GM10248 (cell line): Measurements from ENCODE around the gene RPF1.

Experiments
- CTCF ChIA-PET: fragments of 300-600 bp; sonication (Branson Sonifier 250); formaldehyde crosslinking; extraction: SDS; loops from one replicate; lab custom pipeline; 2021; ENCODE audit warnings: antibody characterized with exemption; lab: Yijun Ruan, JAX
- POLR2A ChIA-PET: fragments of 350-650 bp; sonication (Branson Sonifier 250); formaldehyde crosslinking; extraction: SDS; loops from one replicate; lab custom pipeline; 2020; ENCODE audit warnings: antibody characterized with exemption; lab: Yijun Ruan, JAX
- DNase-seq: peaks from one replicate; pipeline ENCODE4 v3.0.0; 2012; ENCODE audit errors: extremely low spot score
- TF ChIP-seq, protein P1 (sequence below): IDR thresholded peaks from 2 replicates; pipeline ENCODE4 v1.5.1; 2012; ENCODE audit warnings: mild to moderate bottlenecking, low read depth; ENCODE audit errors: extremely low read depth, missing control alignments, control extremely low read depth

Gene RPF1

DNA sequence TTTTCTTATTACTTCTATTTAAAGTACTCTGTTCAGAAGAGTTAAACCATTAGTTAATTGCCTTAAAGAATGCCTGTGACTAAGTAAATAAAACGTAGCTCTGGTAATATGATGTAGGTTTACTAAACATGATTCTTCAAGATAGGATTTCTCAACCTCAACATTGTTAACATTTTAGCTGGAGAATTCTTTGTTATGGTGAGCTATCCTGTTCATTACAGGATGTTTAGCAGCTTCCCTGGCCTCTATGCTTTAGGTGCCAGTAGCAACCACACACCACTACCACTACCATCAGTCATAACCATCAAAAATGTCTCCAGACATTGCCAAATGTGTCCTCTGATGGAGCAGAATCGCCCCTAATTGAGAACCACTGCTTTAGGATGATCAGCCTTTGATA is 10.7 kb downstream of the RPF1 start:
- POLR2A ChIA-PET, result no interaction called here
- no peak for DNase-seq
- TF ChIP-seq, protein P1, sequence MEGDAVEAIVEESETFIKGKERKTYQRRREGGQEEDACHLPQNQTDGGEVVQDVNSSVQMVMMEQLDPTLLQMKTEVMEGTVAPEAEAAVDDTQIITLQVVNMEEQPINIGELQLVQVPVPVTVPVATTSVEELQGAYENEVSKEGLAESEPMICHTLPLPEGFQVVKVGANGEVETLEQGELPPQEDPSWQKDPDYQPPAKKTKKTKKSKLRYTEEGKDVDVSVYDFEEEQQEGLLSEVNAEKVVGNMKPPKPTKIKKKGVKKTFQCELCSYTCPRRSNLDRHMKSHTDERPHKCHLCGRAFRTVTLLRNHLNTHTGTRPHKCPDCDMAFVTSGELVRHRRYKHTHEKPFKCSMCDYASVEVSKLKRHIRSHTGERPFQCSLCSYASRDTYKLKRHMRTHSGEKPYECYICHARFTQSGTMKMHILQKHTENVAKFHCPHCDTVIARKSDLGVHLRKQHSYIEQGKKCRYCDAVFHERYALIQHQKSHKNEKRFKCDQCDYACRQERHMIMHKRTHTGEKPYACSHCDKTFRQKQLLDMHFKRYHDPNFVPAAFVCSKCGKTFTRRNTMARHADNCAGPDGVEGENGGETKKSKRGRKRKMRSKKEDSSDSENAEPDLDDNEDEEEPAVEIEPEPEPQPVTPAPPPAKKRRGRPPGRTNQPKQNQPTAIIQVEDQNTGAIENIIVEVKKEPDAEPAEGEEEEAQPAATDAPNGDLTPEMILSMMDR, result no peak
- CTCF ChIA-PET, result interaction anchor here (1.1 to 1.2 kb wide), 3 partner anchors 10 to 132 kb away, joined by 4 to 6 read pairs (median 4); partner anchors contain the start of genes GNG5 and SPATA1

DNA sequence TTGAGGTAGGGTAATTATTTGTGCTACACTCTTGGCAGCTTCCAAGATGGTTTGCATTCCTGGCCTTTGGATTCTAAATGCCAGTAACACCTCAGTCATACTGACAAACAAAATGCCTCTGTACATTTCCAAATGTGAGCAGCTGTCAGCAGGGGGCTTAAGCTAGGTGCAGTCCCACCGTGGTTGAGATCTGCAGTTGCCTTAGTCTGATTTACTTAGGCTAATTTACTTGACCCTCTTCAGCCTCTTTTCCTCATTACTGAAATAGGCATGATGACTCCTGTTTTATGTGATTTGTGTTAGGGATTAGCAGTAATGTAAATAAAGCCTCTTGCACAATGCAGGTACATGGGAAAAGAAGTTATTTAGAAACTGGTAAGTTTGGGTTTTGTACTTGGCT is 13.7 kb downstream of the RPF1 start:
- ChIA-PET POLR2A (no interaction called here), CTCF (no interaction called here)
- TF ChIP-seq, protein P1, result no peak
- DNase-seq, result no peak

DNA sequence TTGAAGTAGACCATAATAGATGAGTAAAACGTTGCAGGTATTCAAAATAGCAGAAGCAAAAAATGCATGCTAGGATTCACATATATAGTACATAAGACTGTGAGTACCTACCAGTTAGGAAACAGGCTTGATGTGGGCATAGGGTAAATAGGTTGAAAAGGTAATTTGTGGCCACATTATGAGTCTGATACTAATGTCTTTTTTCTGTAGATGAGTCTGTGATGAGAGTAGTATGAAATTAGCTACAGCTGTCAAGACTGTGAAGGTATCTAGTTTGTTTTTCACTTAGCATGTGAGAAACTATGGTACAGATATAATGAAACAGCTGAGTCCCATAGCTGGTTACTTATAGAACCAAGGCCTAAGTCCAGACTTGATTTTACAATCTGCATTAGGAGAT is 14.7 kb downstream of the RPF1 start:
- POLR2A ChIA-PET, result no interaction called here

DNA sequence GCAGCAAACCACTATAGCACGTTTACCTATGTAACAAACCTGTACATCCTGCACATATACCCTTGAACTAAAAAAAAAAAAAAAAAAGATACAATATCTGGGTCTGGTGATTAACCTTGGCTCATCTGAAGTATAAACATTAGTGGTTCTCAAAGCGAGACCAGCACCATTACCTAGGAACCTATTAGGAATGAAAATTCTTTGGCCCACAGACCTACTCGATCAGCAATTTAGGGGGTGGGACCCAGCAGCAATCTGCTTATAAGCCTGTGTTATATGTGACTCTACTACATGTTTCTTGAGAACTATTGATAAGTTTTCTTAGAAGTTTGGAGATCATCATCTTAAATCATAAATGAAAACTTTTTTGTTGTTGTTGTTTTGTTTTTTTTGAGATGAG is 17.4 kb downstream of the RPF1 start:
- TF ChIP-seq, protein P1, result no peak
- CTCF ChIA-PET, result interaction anchor here (1.5 kb wide), 1 partner anchor 16 kb away, joined by 3 read pairs; no protein-coding TSS in a partner anchor

More for the DNA sequence above, 14.7 kb downstream of the RPF1 start:
- no peak for DNase-seq
- TF ChIP-seq, protein P1, result no peak
- CTCF ChIA-PET, result no interaction called here

DNA sequence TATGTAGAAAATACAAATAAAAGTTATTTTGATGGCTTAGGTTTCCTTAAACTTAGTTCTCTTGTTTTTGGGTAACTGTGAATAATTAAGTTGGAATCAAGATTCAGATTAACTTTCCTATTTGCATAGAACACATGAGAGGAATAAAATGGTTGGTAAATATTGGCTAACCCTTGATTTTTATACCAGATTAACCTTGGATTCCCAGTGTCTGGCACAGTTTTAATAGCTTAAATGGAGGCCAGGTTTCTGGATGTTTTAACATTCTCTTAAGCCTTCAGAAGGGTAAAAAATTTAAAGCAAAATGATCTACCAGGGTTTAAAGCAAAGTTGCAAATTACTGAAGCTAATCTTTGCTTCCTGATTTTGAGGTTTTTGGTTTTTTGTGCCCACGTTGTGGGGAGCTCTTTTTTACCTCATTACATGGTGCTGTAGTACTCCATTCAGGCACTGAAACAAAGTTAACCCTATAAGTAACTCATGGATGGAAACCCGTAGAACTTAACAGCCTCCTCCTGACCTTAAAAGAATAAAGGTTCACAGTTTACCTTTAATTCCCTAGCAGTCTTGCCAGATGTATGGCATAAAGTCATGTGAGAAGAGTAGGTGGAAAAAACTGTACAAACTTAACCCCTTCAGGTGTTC is 18.7 kb downstream of the RPF1 start:
- no peak for DNase-seq
- ChIA-PET POLR2A (interaction anchor here (1.4 kb wide), 1 partner anchor 9 kb away, joined by 5 read pairs; the partner anchor contains the start of genes GNG5 and SPATA1), CTCF (interaction anchor here (0.7 to 1.5 kb wide), 4 partner anchors 9 to 747 kb away, joined by 3 read pairs; partner anchors contain the start of genes GNG5 and SPATA1)
- TF ChIP-seq, protein P1, result no peak

More for the DNA sequence above, 17.4 kb downstream of the RPF1 start:
- DNase-seq, result no peak
- POLR2A ChIA-PET, result no interaction called here

DNA sequence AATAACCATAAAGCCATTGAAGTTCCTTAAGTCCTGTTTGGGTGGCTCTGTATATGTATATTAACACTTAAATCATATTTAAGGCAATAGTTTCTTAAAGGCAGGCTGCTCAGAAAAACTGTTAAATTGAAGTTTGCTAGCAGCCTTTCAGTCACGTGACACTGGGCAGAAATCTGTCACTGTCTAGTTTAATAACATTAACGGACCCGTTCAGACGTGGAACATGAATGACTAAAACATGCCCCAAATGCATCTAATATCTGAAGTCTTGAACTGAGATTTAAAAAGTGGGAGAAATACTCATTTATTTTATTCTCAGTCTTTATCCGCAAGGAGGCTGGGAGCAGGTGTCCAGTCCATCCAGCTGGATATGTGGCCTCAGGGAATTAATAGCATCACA is 23.9 kb downstream of the RPF1 start:
- DNase-seq, result no peak
- POLR2A ChIA-PET, result no interaction called here
- CTCF ChIA-PET, result interaction anchor here (1.5 to 2.3 kb wide), 4 partner anchors 8 to 275 kb away, joined by 3 to 10 read pairs (median 5); no protein-coding TSS in a partner anchor
- TF ChIP-seq, protein P1, result no peak
